Epithelial cell of esophagus (primary cell): ENCODE results near the gene NSMF.

ENCODE experiments used
- DNase-seq: peaks from one replicate; pipeline ENCODE4 v3.0.0; 2010; ENCODE audit warnings: low read depth
- H3K4me3 ChIP-seq: 2 replicates; pipeline ENCODE4 v1.5.1; 2011; ENCODE audit warnings: mild to moderate bottlenecking, low read length, control low read depth
- TF ChIP-seq, protein P1 (sequence below): IDR thresholded peaks from 2 replicates; pipeline ENCODE4 v1.5.1; 2011; ENCODE audit warnings: low read depth, mild to moderate bottlenecking, low read length, control low read depth, inconsistent platforms; ENCODE audit not compliant: insufficient read depth; ENCODE audit errors: missing control alignments

NSMF gene

DNA sequence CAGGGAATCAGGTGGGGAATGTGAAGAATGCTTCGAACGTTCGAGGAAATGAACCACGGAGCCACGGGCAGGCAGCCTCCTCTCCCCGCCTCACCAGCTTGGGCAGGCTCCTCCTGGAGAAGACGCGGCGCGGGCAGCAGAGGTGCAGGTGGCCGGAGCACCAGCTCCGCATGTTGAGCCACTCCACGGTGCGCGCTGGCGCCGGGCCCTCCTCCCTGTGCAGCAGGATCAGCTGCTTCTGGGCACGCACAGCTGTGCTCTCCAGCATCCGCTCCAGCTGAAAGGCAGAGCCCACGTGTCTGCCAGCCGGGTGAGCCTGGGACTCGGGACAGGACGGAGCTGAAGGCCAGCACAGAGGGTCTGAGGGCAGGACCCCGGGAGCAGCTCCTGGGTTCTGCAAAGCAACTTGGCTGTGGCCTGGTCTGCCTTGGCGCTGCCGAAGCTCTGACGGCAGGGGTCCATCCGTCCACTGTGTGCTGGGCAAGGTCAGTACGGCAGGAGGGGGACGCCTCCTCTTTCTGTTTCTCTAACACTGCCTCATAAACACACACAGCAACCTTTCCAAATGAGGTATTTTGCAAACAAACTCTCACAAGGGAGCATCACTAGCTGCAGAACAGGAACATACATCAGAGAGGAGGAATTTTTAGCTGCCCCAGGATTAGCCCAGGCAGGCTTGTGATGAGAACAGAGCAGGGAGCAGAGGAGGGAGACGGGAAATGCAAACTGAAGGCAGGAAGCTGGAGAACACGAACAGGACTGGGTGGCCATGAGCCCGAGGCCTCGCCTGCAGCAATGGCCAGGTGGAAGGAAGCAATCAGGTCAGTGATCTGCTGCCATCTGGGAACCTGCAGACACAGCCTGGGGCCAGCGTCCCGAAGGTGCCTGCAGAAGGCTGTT, 20.1 kb upstream of the NSMF start:
- no peak overlapping the region for H3K4me3 ChIP-seq
- peak; percentile 55 for DNase-seq
- TF ChIP-seq, protein P1, sequence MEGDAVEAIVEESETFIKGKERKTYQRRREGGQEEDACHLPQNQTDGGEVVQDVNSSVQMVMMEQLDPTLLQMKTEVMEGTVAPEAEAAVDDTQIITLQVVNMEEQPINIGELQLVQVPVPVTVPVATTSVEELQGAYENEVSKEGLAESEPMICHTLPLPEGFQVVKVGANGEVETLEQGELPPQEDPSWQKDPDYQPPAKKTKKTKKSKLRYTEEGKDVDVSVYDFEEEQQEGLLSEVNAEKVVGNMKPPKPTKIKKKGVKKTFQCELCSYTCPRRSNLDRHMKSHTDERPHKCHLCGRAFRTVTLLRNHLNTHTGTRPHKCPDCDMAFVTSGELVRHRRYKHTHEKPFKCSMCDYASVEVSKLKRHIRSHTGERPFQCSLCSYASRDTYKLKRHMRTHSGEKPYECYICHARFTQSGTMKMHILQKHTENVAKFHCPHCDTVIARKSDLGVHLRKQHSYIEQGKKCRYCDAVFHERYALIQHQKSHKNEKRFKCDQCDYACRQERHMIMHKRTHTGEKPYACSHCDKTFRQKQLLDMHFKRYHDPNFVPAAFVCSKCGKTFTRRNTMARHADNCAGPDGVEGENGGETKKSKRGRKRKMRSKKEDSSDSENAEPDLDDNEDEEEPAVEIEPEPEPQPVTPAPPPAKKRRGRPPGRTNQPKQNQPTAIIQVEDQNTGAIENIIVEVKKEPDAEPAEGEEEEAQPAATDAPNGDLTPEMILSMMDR, result no peak

GRCh38 chr9:137478613-137478961, 19.5 kb upstream of the NSMF start:
- H3K4me3 ChIP-seq, result no peak overlapping the region
- TF ChIP-seq, protein P1, result no peak

GRCh38 chr9:137477778-137478612, 18.9 kb upstream of the NSMF start:
- DNase-seq, result no peak
- no peak overlapping the region for H3K4me3 ChIP-seq
- TF ChIP-seq, protein P1, result no peak

More at GRCh38 chr9:137478613-137478961, 19.5 kb upstream of the NSMF start:
- no peak for DNase-seq

- TF ChIP-seq, protein P1, result no peak
- no peak overlapping the region for H3K4me3 ChIP-seq
- no peak for DNase-seq
These were observed 17.7 kb upstream of the NSMF start for GRCh38 chr9:137476856-137477255.

- no peak overlapping the region for H3K4me3 ChIP-seq
- TF ChIP-seq, protein P1, result no peak
- DNase-seq, result no peak
These were observed 16.5 kb upstream of the NSMF start for GRCh38 chr9:137475666-137476065.

DNA sequence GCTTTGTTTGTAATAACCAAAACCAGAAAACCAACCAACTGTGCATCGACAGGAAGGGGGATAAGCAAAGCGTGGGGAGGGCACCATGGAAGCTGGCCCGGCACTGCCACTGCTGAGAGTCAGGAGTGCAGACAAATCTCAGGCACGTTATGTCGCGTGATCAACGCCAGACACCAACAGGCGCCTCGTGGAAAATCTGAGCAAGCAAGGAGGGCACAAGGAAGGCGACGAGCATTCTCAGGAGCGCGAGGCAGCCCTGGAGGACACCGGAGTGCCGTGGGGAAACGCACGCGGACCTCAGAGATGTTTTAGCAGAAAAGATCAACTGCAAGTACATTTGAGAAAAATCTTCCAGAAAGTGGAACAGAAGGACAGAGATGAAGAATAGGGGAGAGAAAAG, 15.1 kb upstream of the NSMF start:
- no peak for DNase-seq
- H3K4me3 ChIP-seq, result no peak overlapping the region
- TF ChIP-seq, protein P1, result no peak
